ENCODE measurements around the gene RNF38. TPM values are rescaled to one million over a fixed set of nuclear protein-coding genes. Genes with fewer than 3 reads are reported as not detected.

Gene RNF38
- total RNA-seq, 3 donors from 2014 or later (not counting 1 experiment from before 2014, with no cell fraction given) = 70.9 to 90.0 (median 76.5) TPM

DNA sequence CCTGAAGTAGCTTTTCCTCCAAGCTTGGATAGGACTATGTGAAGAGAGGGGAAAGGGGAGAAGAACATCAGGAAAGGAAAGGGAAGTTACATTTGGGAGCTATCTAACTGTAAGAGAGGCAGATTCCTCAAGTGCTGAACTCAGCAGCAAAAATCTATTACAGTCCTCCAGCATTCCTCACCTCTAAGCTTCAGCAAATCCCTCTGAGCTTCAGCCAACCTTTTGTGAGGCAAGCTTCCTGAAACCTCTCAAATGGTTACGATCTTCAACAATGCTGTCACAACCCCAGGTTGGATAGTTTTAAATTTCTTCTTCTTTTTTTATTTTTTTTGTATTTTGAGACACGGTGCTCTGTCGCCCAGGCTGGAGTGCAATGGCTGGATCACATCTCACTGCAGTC lies 2.5 kb upstream of the RNF38 start:
- intact Hi-C loops (cut with micrococcal nuclease) = loop anchor here (5.0 kb wide), 1 partner anchor 170 kb away; the partner anchor contains the start of gene MELK
- H3K9me3 Mint-ChIP-seq = no peaks in the 10 kb centered on the region
- no peaks in the 10 kb centered on the region for H3K9me3 ChIP-seq (ENCODE audit: control insufficient read depth, insufficient read depth, low read length)
- peak overlapping the region; percentile 65 for H3K4me3 Mint-ChIP-seq
- H3K4me1 ChIP-seq (ENCODE audit: control insufficient read depth, insufficient read depth, low read length) = peaks cover 5% of the 10 kb centered on the region
- H3K36me3 Mint-ChIP-seq = no peaks in the 10 kb centered on the region
- H3K4me1 Mint-ChIP-seq = peaks cover 42 to 44% of the 10 kb centered on the region in 2 donors
- peak overlapping the region; percentile 99 for H3K27ac Mint-ChIP-seq
- no peak for ATAC-seq
- no peaks in the 10 kb centered on the region for H3K27me3 ChIP-seq (ENCODE audit: control insufficient read depth, insufficient read depth, low read length)
- no peak for DNase-seq
- H3K27ac ChIP-seq (ENCODE audit: low read length) = no peak overlapping the region
- H3K4me3 ChIP-seq (ENCODE audit: low read length) = no peak overlapping the region
- WGBS (ENCODE audit: insufficient coverage) = 95% methylated on average over 3 of the region's 3 CpGs
- no peaks in the 10 kb centered on the region for H3K36me3 ChIP-seq (ENCODE audit: control insufficient read depth, insufficient read depth, low read length)
- TF ChIP-seq, protein P1, sequence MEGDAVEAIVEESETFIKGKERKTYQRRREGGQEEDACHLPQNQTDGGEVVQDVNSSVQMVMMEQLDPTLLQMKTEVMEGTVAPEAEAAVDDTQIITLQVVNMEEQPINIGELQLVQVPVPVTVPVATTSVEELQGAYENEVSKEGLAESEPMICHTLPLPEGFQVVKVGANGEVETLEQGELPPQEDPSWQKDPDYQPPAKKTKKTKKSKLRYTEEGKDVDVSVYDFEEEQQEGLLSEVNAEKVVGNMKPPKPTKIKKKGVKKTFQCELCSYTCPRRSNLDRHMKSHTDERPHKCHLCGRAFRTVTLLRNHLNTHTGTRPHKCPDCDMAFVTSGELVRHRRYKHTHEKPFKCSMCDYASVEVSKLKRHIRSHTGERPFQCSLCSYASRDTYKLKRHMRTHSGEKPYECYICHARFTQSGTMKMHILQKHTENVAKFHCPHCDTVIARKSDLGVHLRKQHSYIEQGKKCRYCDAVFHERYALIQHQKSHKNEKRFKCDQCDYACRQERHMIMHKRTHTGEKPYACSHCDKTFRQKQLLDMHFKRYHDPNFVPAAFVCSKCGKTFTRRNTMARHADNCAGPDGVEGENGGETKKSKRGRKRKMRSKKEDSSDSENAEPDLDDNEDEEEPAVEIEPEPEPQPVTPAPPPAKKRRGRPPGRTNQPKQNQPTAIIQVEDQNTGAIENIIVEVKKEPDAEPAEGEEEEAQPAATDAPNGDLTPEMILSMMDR (IDR thresholded peaks at IDR 0.05) = no peak
- no peaks in the 10 kb centered on the region for H3K27me3 Mint-ChIP-seq (ENCODE audit: low read depth in 2 of 2)

DNA sequence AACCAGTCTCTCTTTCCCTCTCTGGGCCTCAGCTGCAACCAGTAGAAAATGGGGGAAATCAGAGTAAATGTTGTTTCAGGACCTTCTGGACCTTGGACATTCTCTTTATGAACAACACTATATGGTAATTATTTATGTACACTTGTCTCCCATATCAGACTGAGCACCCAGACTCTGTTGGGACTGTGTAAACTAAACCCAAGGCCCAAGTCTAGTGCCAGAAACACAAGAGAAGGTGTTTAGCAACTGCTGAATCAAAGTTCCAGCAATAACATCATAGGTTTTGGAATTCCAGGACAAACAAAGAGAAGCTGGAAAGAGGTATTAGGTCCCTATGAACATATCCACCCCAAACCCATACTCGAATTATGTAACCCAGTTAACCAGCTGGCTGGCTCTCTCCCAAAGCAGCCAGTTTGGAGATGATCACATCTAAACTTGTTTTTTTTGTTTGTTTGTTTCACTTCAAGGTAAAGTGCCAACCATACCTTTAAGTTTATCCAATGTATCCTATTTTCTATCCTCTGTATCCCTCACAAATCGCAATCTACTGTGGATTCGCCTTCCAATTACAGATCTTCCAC lies 1.9 kb upstream of the RNF38 start:
- no peaks in the 10 kb centered on the region for H3K27me3 Mint-ChIP-seq (ENCODE audit: low read depth in 2 of 2)
- Histone ChIP-seq H3K27ac (ENCODE audit: low read length) (peak overlapping the region; percentile 75), H3K9me3 (ENCODE audit: control insufficient read depth, insufficient read depth, low read length) (no peaks in the 10 kb centered on the region), H3K4me1 (ENCODE audit: control insufficient read depth, insufficient read depth, low read length) (peaks cover 5% of the 10 kb centered on the region), H3K36me3 (ENCODE audit: control insufficient read depth, insufficient read depth, low read length) (no peaks in the 10 kb centered on the region), H3K4me3 (ENCODE audit: low read length) (no peak overlapping the region), H3K27me3 (ENCODE audit: control insufficient read depth, insufficient read depth, low read length) (no peaks in the 10 kb centered on the region)
- no peaks in the 10 kb centered on the region for H3K36me3 Mint-ChIP-seq
- DNase-seq (no peak), ATAC-seq (no peak)
- peak overlapping the region; percentile 96 for H3K4me3 Mint-ChIP-seq
- H3K9me3 Mint-ChIP-seq = no peaks in the 10 kb centered on the region
- TF ChIP-seq, protein P1 (IDR thresholded peaks at IDR 0.05) = no peak
- peak overlapping the region; percentile 99 for H3K27ac Mint-ChIP-seq
- 98% methylated on average over 3 of the region's 3 CpGs for WGBS (ENCODE audit: insufficient coverage)
- peaks cover 38 to 39% of the 10 kb centered on the region in 2 donors for H3K4me1 Mint-ChIP-seq
- intact Hi-C loops (cut with micrococcal nuclease) = loop anchor here (5.0 kb wide), 1 partner anchor 170 kb away; the partner anchor contains the start of gene MELK

- Histone ChIP-seq H3K4me1 (ENCODE audit: control insufficient read depth, insufficient read depth, low read length) (peaks cover 5% of the 10 kb centered on the region), H3K4me3 (ENCODE audit: low read length) (peak overlapping the region; percentile 77), H3K36me3 (ENCODE audit: control insufficient read depth, insufficient read depth, low read length) (no peaks in the 10 kb centered on the region), H3K27ac (ENCODE audit: low read length) (peak overlapping the region; percentile 96), H3K9me3 (ENCODE audit: control insufficient read depth, insufficient read depth, low read length) (no peaks in the 10 kb centered on the region), H3K27me3 (ENCODE audit: control insufficient read depth, insufficient read depth, low read length) (no peaks in the 10 kb centered on the region)
- intact Hi-C loops (cut with micrococcal nuclease) = loop anchor here (5.0 kb wide), 1 partner anchor 171 kb away; the partner anchor contains the start of gene MELK
- H3K9me3 Mint-ChIP-seq = no peaks in the 10 kb centered on the region
- H3K27ac Mint-ChIP-seq = peak overlapping the region; percentile 99
- peak overlapping the region; percentile 96 for H3K4me3 Mint-ChIP-seq
- H3K36me3 Mint-ChIP-seq = no peaks in the 10 kb centered on the region
- peaks cover 37% of the 10 kb centered on the region in 2 donors for H3K4me1 Mint-ChIP-seq
- 0% methylated on average over 30 of the region's 33 CpGs for WGBS (ENCODE audit: insufficient coverage)
- H3K27me3 Mint-ChIP-seq (ENCODE audit: low read depth in 2 of 2) = no peaks in the 10 kb centered on the region
- DNase-seq = peak in 1 of 2 donors; percentile 90
- TF ChIP-seq, protein P1 (IDR thresholded peaks at IDR 0.05) = no peak
- peak; percentile 74 to 89 (median 78) for ATAC-seq
Measured at GRCh38 chr9:36401164-36401740, 1.2 kb upstream of the RNF38 start.

Data from natural killer cell (primary cell).